Activated T-helper 1 cell treated with anti-CD3 and anti-CD28 coated beads, Interleukin-2, amount 50 U/mL, for 16 hours (primary cell): Measurements from ENCODE around the gene PLXNA4.

Experiments used
- DNase-seq, 2 donors: peaks; one replicate each; pipeline ENCODE4 v3.0.0-alpha.2; 2020; ENCODE audit warnings: low read depth in 1 of 2, low spot score in 1 of 2

Gene PLXNA4

GRCh38 chr7:132154695-132155471, 421.4 kb downstream of the PLXNA4 start:
- DNase-seq: no peak

GRCh38 chr7:132154248-132154647, 422.0 kb downstream of the PLXNA4 start:
- DNase-seq: no peak

- DNase-seq: no peak
These were observed 424.0 kb downstream of the PLXNA4 start for GRCh38 chr7:132152131-132152889.

GRCh38 chr7:132150711-132151110, 425.6 kb downstream of the PLXNA4 start:
- DNase-seq: no peak

- no peak for DNase-seq
These were observed 426.6 kb downstream of the PLXNA4 start for GRCh38 chr7:132149436-132150304.

GRCh38 chr7:132148876-132149275, 427.4 kb downstream of the PLXNA4 start:
- no peak for DNase-seq

GRCh38 chr7:132145466-132145865, 430.8 kb downstream of the PLXNA4 start:
- DNase-seq: no peak

- DNase-seq: no peak
These were observed 431.2 kb downstream of the PLXNA4 start for GRCh38 chr7:132145063-132145462.

- no peak for DNase-seq
These were observed 434.3 kb downstream of the PLXNA4 start for GRCh38 chr7:132142006-132142405.

GRCh38 chr7:132141109-132141508, 435.2 kb downstream of the PLXNA4 start:
- no peak for DNase-seq

GRCh38 chr7:132140341-132140740, 435.9 kb downstream of the PLXNA4 start:
- DNase-seq: no peak

GRCh38 chr7:132138817-132139216, 437.5 kb downstream of the PLXNA4 start:
- no peak for DNase-seq

- no peak for DNase-seq
These were observed 438.6 kb downstream of the PLXNA4 start for GRCh38 chr7:132137681-132138080.

- no peak for DNase-seq
These were observed 440.4 kb downstream of the PLXNA4 start for GRCh38 chr7:132135746-132136385.

GRCh38 chr7:132134814-132135445, 441.3 kb downstream of the PLXNA4 start:
- no peak for DNase-seq

- no peak for DNase-seq
These were observed 442.8 kb downstream of the PLXNA4 start for GRCh38 chr7:132133501-132133900.

- DNase-seq: no peak
These were observed 445.1 kb downstream of the PLXNA4 start for GRCh38 chr7:132131196-132131595.

GRCh38 chr7:132130497-132130896, 445.8 kb downstream of the PLXNA4 start:
- DNase-seq: no peak

GRCh38 chr7:132125872-132126595, 450.2 kb downstream of the PLXNA4 start:
- no peak for DNase-seq

GRCh38 chr7:132125096-132125495, 451.2 kb downstream of the PLXNA4 start:
- no peak for DNase-seq
